Mucosa of rectum (tissue), 2 donors: ENCODE measurements around the gene ZSCAN10.

Experiments
- H3K27ac ChIP-seq, 2 donors: one replicate each; pipeline ENCODE4 v1.7.0; 2013; ENCODE audit warnings: inconsistent platforms in 2 of 2, low read depth in 2 of 2, low read length in 2 of 2
- H3K27me3 ChIP-seq, 2 donors: one replicate each; pipeline ENCODE4 v1.7.0; 2013; ENCODE audit warnings: low read length in 2 of 2; ENCODE audit not compliant: control insufficient read depth in 2 of 2, insufficient read depth in 2 of 2
- H3K36me3 ChIP-seq, 2 donors: one replicate each; pipeline ENCODE4 v1.7.0; 2013; ENCODE audit warnings: low read length in 2 of 2; ENCODE audit not compliant: control insufficient read depth in 2 of 2, insufficient read depth in 2 of 2
- H3K4me1 ChIP-seq, 2 donors: one replicate each; pipeline ENCODE4 v1.7.0; 2013; ENCODE audit warnings: low read length in 2 of 2, mild to moderate bottlenecking in 1 of 2; ENCODE audit not compliant: control insufficient read depth in 2 of 2, insufficient read depth in 2 of 2
- H3K4me3 ChIP-seq, 2 donors: one replicate each; pipeline ENCODE4 v1.7.0; 2013; ENCODE audit warnings: low read length in 2 of 2
- H3K9ac ChIP-seq, 2 donors: one replicate each; pipeline ENCODE4 v1.7.0; 2013; ENCODE audit warnings: low read length in 2 of 2, low read depth in 1 of 2, mild to moderate bottlenecking in 1 of 2
- H3K9me3 ChIP-seq, 2 donors: one replicate each; pipeline ENCODE4 v1.7.0; 2013; ENCODE audit warnings: low read length in 2 of 2; ENCODE audit not compliant: control insufficient read depth in 2 of 2
- donor health status: healthy.
- donor health status: Normal muscosa, but diverticular disease.

Gene ZSCAN10

DNA sequence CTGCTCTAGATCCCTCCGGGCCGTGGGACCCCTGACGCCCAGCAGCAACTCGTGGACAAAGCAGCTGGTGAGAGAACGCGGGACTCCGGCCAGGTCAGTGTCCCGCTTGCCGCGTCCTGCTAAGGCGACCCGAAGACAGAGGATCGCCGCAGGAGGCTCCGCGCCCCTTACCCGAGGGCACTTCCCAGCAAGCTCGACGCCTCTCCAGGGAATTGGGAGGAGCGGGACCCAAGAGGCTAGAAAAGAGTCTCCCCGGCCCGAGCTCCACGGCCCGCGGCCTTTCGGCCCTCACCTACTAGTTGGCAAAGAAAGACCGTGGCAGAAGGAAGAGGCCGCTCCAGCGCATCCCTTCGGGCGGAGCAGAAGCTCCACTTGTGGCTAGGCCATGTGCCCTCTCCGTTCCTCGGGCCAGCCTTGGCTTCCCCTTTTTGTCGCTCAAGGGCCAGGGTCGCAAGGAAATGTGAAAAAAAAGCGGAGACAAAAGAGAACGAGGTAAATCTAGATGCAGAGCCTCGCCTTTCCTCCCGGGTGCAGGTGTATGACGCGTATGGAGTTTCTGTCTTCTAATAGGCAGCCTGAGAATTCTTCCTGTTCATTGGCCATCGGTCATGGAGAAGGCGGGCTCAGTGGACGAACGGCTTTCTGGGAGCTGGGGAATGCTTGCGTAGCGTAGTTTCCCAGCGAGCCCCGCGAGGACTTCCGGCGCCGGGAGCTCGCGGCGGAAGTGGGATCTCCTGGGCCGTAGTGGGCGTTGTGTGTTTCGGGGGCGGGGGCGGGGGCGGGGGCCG lies 35.4 kb upstream of the ZSCAN10 start, which contains the start of gene ZNF213:
Gene ZNF213 (plus strand): TSS at position 692 of the 788 bp plus-strand sequence. CDS start 2,252 bp downstream, outside the sequence.
- H3K9ac ChIP-seq: peak within 1 kb of the TSS; percentile 97 to 99
- peaks cover 14 to 16% of the 10 kb centered on the region in 2 donors for H3K4me1 ChIP-seq
- H3K36me3 ChIP-seq: peaks cover 4 to 18% of the 10 kb centered on the region in 2 donors
- H3K9me3 ChIP-seq: no peaks in the 10 kb centered on the region
- peak within 1 kb of the TSS; percentile 96 for H3K27ac ChIP-seq
- no peaks in the 10 kb centered on the region for H3K27me3 ChIP-seq
- peak within 1 kb of the TSS; percentile 97 to 98 for H3K4me3 ChIP-seq

DNA sequence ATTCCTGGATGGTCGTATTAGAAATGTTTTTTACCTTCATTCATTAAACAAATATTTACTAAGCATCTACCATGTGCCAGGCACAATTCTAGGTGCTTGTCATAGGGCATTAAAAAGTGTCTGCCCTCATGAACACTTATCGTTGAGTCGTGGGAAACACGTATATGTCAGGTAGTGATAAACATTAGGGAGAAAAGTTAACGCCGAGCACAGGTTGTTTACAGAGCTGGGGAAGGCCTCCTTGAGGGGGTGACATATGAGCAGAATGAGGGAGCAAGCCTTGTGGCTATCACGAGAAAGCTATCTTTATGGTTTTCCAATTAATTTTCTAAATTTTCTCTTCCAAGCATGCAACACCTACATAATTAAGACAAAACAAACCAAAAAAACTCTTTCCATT lies 34.8 kb upstream of the ZSCAN10 start:
- Histone ChIP-seq H3K27me3 (no peaks in the 10 kb centered on the region), H3K4me1 (peaks cover 20 to 21% of the 10 kb centered on the region in 2 donors), H3K9ac (peak overlapping the region; percentile 97 to 99), H3K27ac (peak overlapping the region; percentile 96), H3K4me3 (peak overlapping the region; percentile 97 to 98), H3K36me3 (peaks cover 0 to 14% of the 10 kb centered on the region in 2 donors), H3K9me3 (no peaks in the 10 kb centered on the region)

DNA sequence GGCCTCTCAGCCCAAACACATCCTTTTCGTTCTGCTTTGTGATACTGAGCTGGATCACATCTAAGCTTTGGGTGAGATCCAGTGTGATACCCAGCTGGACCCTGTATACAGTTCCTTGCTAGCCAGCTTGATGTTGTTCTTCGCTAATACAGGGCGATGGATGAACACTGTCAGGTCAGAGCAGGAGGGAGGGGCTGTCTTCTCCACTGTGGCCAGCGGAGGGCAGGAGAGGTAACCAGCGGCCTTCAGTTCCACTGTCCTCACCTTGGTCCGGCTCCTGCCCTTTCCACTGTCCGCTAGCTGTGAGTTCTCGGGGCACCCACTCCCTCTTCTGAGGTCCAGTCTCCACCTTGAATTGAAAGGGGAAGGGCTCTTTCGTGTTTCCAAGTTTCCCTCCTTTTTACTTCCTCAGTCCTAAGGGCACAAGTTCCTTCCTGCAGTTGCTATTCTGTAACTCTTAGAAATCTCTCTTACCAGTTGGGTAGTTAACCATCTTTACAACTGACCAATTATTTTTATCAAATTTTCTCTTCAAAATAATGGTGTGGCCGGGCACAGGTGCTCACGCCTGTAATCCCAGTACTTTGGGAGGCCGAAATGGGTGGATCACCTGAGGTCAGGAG lies 32.8 kb upstream of the ZSCAN10 start:
- Histone ChIP-seq H3K9ac (no peak overlapping the region), H3K4me1 (peaks cover 23% of the 10 kb centered on the region in 2 donors), H3K36me3 (peaks cover 0 to 6% of the 10 kb centered on the region in 2 donors), H3K4me3 (no peak overlapping the region), H3K27me3 (no peaks in the 10 kb centered on the region), H3K9me3 (no peaks in the 10 kb centered on the region), H3K27ac (no peak overlapping the region)

DNA sequence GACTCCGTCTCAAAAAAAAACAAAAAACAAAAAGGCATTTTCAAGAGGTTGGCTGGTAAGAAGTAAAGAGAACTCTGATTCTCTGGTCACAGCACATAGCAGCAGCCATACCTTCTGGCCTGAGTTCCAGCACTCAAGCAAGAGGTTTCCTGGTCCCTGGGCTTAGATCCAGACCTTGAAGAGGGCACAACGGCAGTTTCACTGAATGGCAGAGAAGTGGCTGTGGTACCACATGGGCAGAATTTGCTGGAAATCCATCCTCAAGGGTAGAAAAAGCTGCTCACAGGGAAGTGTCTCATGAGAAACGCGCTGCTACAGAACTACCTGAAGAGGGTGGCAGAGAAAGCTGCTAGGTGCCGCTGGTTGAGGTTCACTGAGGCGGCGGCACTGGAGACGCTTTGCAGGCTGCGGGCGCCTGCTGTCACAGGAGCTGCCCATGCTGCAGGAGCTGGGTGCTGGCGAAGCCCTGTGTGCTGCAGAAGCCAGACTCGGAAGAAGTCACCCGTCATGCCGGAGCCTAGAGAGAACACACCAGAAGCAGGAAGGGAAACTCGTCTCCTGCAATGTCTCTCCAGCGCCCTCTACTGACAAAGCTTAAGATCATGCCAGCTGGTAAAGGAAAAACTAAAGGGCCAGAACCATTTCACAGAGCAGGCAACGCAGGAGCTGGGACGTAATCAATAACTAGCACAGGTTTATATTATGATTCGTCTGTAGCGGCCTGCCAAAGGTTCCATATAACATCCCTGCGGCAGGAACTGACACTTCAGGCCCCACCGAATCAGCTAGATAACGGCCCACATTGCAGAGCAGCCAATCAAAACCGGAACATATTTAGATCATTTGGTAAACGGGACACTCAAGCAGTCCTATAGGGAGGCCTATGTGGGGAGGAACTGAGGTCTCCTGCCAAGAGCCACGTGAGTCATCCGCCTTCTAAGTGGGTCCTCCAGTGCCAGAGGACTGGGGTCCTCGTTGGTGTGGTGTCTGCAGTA lies 30.3 kb upstream of the ZSCAN10 start:
- Histone ChIP-seq H3K27me3 (no peaks in the 10 kb centered on the region), H3K9ac (peak overlapping the region; percentile 74 to 76), H3K36me3 (peaks cover 0 to 6% of the 10 kb centered on the region in 2 donors), H3K4me3 (peak overlapping the region; percentile 63 to 85), H3K4me1 (peaks cover 18 to 27% of the 10 kb centered on the region in 2 donors), H3K27ac (peak overlapping the region; percentile 60 to 74), H3K9me3 (no peaks in the 10 kb centered on the region)

DNA sequence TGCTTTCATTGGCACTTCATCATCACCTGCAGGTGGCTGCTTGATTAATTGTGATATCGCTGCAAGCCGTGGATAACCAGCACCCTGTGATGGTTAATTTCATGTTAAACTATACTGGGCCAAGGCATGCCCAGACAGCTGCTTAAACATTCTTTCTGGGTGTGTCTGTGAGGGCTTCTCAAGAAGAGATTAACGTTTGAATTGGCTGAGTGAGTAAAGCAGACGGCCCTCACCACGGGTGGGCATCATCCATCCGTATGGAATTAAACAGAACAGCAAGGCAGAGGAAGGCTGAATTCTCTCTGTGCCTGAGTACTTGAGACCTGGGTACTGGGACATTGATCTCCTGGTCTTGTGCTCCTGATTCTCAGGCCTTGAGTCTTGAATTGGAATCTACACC lies 28.7 kb upstream of the ZSCAN10 start:
- Histone ChIP-seq H3K4me1 (peaks cover 24 to 26% of the 10 kb centered on the region in 2 donors), H3K27ac (no peak overlapping the region)

DNA sequence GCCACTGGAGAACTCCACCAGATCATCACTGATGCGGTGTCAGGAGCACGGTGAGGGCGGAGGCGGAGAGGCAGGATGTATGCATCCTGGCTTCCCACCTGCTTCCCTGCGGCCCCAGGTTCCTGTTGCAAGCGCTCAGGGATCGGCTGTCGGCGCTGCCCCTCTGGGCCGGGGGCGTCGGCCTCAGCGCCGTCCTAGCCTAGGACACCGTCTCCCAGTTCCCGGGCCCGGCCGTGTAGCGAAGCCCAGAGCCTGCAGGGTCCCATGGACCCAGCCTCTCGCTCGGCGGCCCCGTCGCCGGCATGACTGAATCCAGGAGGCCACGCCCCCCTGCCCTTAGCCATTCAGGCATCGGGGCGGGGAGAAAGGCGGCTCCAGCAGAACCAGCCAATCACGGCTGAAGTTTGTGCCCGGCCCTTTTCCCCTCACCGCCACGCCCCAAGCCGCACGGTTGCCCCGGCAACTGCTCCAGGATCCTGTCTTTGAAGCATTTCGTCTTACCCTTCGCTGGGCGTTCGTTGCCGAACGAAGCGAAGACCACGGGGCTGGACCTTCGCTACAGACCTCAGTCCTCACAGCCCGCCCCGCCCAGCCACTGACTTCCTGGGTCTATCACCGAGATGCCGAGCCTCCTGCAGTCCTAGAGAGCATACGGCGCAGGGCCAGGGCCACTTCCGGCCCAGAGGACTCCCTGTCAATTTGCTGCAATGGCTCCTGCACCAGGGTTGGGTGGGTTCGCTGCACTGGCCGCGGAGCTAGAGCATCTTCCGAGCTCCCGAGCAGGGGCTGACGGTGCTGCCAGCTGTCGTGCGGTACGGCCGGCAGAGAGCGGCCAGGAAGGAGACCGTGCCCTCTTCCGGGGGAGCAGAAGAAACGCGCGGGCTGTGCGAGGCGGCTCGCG lies 25.1 kb upstream of the ZSCAN10 start:
- Histone ChIP-seq H3K9me3 (no peaks in the 10 kb centered on the region), H3K27me3 (no peaks in the 10 kb centered on the region), H3K9ac (peak overlapping the region; percentile 87 to 88), H3K36me3 (peaks cover 5 to 6% of the 10 kb centered on the region in 2 donors), H3K4me1 (peaks cover 18 to 19% of the 10 kb centered on the region in 2 donors), H3K27ac (peak overlapping the region; percentile 84 to 89), H3K4me3 (peak overlapping the region; percentile 93 to 94)

More for the DNA sequence above, 28.7 kb upstream of the ZSCAN10 start:
- no peak overlapping the region for H3K9ac ChIP-seq
- no peaks in the 10 kb centered on the region for H3K9me3 ChIP-seq
- no peaks in the 10 kb centered on the region for H3K27me3 ChIP-seq
- H3K36me3 ChIP-seq: peaks cover 0 to 6% of the 10 kb centered on the region in 2 donors
- H3K4me3 ChIP-seq: no peak overlapping the region

DNA sequence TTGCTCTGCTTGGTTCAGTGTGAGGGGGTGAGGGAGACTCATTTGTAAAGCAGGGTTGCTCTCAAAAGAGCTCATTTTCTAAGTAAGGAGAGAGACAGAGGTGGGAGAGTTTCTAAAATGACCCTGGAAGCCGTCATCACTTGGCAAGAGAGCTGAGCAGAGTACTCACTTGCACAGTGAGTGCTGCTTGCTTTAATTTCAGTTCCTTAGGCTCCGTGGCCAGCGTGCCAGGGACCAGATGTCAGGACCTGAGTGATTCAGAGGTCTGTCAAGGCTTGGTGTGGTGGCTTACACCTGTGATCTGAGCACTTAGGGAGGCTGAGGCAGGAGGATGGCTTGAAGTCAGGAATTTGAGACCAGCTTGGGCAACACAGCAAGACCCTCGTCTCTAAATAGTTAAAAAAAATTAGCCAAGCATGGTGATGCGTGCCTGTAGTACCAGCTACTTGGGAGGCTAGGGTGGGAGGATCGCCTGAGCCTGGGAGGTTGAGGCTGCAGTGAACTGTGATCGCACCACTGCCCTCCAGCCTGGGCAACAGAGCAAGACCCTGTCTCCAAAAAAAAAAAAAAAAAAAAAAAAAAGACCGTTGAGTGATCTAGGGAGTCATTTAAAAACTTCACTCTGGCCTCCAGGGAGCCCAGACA lies 24.0 kb upstream of the ZSCAN10 start:
- Histone ChIP-seq H3K36me3 (peaks cover 5 to 6% of the 10 kb centered on the region in 2 donors), H3K27me3 (no peaks in the 10 kb centered on the region), H3K9ac (no peak overlapping the region), H3K9me3 (no peaks in the 10 kb centered on the region), H3K27ac (no peak overlapping the region), H3K4me1 (peaks cover 10 to 12% of the 10 kb centered on the region in 2 donors), H3K4me3 (no peak overlapping the region)

DNA sequence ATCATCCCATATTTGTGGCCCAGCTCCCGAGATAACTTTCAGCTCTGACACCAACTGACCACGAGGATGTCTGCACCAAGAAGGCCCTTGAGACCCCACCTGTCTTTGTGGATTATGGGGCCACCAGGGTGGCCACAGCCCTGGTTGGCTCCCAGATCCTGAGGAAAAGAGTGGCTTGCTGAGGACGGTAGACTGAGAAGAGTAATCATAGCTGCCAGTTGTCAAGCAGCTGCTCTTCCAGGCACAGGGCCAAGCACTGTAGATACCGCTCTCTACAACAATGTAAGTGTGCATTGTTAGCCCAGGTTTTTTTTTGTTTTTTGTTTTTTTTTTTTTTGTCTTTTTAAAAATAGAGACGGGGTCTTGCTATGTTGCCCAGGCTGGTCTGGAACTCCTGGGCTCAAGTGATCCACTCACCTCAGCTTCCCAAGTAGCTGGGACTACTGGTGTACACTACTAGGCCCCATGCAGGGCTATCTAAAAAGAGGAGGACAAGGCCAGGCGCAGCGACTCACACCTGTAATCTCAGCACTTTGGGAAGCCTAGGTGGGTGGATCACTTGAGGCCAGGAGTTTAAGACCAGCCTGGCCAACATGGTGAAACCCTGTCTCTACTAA lies 22.9 kb upstream of the ZSCAN10 start:
- H3K9me3 ChIP-seq: no peaks in the 10 kb centered on the region
- no peaks in the 10 kb centered on the region for H3K27me3 ChIP-seq
- H3K36me3 ChIP-seq: peaks cover 5 to 6% of the 10 kb centered on the region in 2 donors
- no peak overlapping the region for H3K27ac ChIP-seq
- no peak overlapping the region for H3K9ac ChIP-seq
- peaks cover 10 to 12% of the 10 kb centered on the region in 2 donors for H3K4me1 ChIP-seq
- H3K4me3 ChIP-seq: no peak overlapping the region
